ENCODE data around the gene PTDSS2.

Gene PTDSS2

GRCh38 chr11:532986-533585 is 83.0 kb downstream of the PTDSS2 start:
- H3K4me3 ChIP-seq (ENCODE audit: low read depth, low read length) = no peak overlapping the region
- DNase-seq (ENCODE audit: low read depth) = no peak
- no peak for TF ChIP-seq MAX (IDR thresholded peaks at IDR 0.05; ENCODE audit: low read depth, low read length)

- no peak for TF ChIP-seq MAX (IDR thresholded peaks at IDR 0.05; ENCODE audit: low read depth, low read length)
- TF ChIP-seq POLR2A (IDR thresholded peaks at IDR 0.05; ENCODE audit: extremely low read depth, insufficient read length) = no peak
- no peak for TF ChIP-seq MYC (IDR thresholded peaks at IDR 0.05; ENCODE audit: low read depth, low read length)
- TF ChIP-seq CTCF (IDR thresholded peaks at IDR 0.05; ENCODE audit: low read depth, low read length) = no peak
- DNase-seq (ENCODE audit: low read depth) = no peak
- no peak overlapping the region for H3K4me3 ChIP-seq (ENCODE audit: low read depth, low read length)
Observed at GRCh38 chr11:533586-534395, 83.7 kb downstream of the PTDSS2 start.

- peak; percentile 42 for DNase-seq (ENCODE audit: low read depth)
- peak overlapping the region; percentile 57 for H3K4me3 ChIP-seq (ENCODE audit: low read depth, low read length)
- TF ChIP-seq POLR2A (IDR thresholded peaks at IDR 0.05; ENCODE audit: extremely low read depth, insufficient read length) = no peak
- TF ChIP-seq MAX (IDR thresholded peaks at IDR 0.05; ENCODE audit: low read depth, low read length) = no peak
- no peak for TF ChIP-seq MYC (IDR thresholded peaks at IDR 0.05; ENCODE audit: low read depth, low read length)
- no peak for TF ChIP-seq CTCF (IDR thresholded peaks at IDR 0.05; ENCODE audit: low read depth, low read length)
Observed at GRCh38 chr11:534396-535209, 84.5 kb downstream of the PTDSS2 start.

- no peak for TF ChIP-seq CTCF (IDR thresholded peaks at IDR 0.05; ENCODE audit: low read depth, low read length)
- TF ChIP-seq MAX (IDR thresholded peaks at IDR 0.05; ENCODE audit: low read depth, low read length) = no peak
- no peak for TF ChIP-seq POLR2A (IDR thresholded peaks at IDR 0.05; ENCODE audit: extremely low read depth, insufficient read length)
- TF ChIP-seq MYC (IDR thresholded peaks at IDR 0.05; ENCODE audit: low read depth, low read length) = no peak
- H3K4me3 ChIP-seq (ENCODE audit: low read depth, low read length) = no peak overlapping the region
- DNase-seq (ENCODE audit: low read depth) = no peak
Observed at GRCh38 chr11:535210-535518, 85.1 kb downstream of the PTDSS2 start.

GRCh38 chr11:535519-536454 is 85.7 kb downstream of the PTDSS2 start, which contains the start of gene HRAS:
Gene HRAS, minus strand, starts transcription at chr11:535576.
- TF ChIP-seq MYC (IDR thresholded peaks at IDR 0.05; ENCODE audit: low read depth, low read length) (no peak; the same call in 1 of the 2 replicates), POLR2A (IDR thresholded peaks at IDR 0.05; ENCODE audit: extremely low read depth, insufficient read length) (peak; percentile 79), CTCF (IDR thresholded peaks at IDR 0.05; ENCODE audit: low read depth, low read length) (no peak), MAX (IDR thresholded peaks at IDR 0.05; ENCODE audit: low read depth, low read length) (no peak)
- H3K4me3 ChIP-seq (ENCODE audit: low read depth, low read length) = peak within 1 kb of the TSS; percentile 66
- peak; percentile 94 for DNase-seq (ENCODE audit: low read depth)

Data from NB4 (cell line).